BLaER1 (cell line): ENCODE data around the gene FOXP1.
A peak's percentile ranks its signal among the peaks of the same experiment; 100 is the strongest.
"Not testable (repeated sequence)": the region's sequence is repeated elsewhere in the genome, so short reads cannot be mapped to it uniquely, and the experiment has no call there.

Source experiments
- H3K27ac ChIP-seq: shearing (Covaris generic); formaldehyde crosslinking; 2 replicates; pipeline ENCODE4 v1.8.1; 2022
- H3K27me3 ChIP-seq: shearing (Covaris generic); formaldehyde crosslinking; 2 replicates; pipeline ENCODE4 v1.8.1; 2022
- H3K36me3 ChIP-seq: shearing (Covaris generic); formaldehyde crosslinking; 2 replicates; pipeline ENCODE4 v1.8.1; 2022
- H3K4me1 ChIP-seq: shearing (Covaris generic); formaldehyde crosslinking; 2 replicates; pipeline ENCODE4 v1.8.1; 2022
- H3K4me2 ChIP-seq: shearing (Covaris generic); formaldehyde crosslinking; 2 replicates; pipeline ENCODE4 v1.8.1; 2022
- H3K4me3 ChIP-seq: shearing (Covaris generic); formaldehyde crosslinking; 2 replicates; pipeline ENCODE4 v1.8.1; 2022
- H3K9ac ChIP-seq: shearing (Covaris generic); formaldehyde crosslinking; 2 replicates; pipeline ENCODE4 v1.8.1; 2022
- H3K9me3 ChIP-seq: shearing (Covaris generic); formaldehyde crosslinking; 2 replicates; pipeline ENCODE4 v1.8.1; 2022
- H4K20me1 ChIP-seq: shearing (Covaris generic); formaldehyde crosslinking; 2 replicates; pipeline ENCODE4 v1.8.1; 2022
- Cebpa-rat ChIP-seq: shearing (Covaris generic); IDR thresholded peaks from 2 replicates; pipeline ENCODE4 v1.8.1; 2022

Gene FOXP1

DNA sequence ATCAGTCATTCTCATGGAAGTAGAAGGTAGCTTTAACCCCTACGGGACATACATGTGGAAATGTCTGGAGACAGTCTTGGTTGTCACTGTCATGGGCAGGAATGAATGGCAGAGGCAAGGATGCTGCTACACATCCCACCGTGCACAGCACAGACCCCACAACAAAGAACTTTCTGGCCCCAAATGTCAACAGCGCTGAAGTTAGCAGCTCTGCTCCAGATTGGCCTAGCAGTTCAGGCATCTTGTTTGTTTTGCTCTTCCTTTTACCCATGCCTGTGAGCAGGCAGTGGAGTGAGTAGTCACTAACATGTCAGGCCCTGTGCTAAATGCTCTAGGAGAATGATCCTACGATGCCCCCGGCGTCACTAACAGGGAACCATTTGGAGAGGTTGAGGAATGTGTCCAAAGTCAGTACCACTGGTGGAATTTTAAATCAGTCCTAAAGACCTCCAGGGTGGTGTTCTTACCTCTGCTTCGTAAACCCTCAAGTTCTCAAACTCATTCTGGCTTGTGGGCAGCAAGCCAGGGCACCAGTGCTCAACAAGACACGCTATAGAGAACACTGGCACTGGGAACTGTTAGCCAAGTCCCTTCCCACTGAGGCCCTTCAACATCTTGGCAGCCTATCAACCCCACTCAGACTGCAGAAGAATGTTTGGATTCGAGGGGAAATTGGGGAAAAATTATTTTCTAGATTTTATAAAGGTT lies 142.2 kb downstream of the FOXP1 start:
- H3K4me1 ChIP-seq = peaks cover 95% of the 10 kb centered on the region
- H3K4me3 ChIP-seq = no peak overlapping the region
- H3K36me3 ChIP-seq = no peaks in the 10 kb centered on the region
- H3K9me3 ChIP-seq = no peaks in the 10 kb centered on the region
- no peaks in the 10 kb centered on the region for H4K20me1 ChIP-seq
- peak overlapping the region; percentile 86 for H3K4me2 ChIP-seq
- TF ChIP-seq Cebpa-rat = no peak
- H3K27me3 ChIP-seq = no peaks in the 10 kb centered on the region
- peak overlapping the region; percentile 92 for H3K27ac ChIP-seq
- peak overlapping the region; percentile 58 for H3K9ac ChIP-seq

DNA sequence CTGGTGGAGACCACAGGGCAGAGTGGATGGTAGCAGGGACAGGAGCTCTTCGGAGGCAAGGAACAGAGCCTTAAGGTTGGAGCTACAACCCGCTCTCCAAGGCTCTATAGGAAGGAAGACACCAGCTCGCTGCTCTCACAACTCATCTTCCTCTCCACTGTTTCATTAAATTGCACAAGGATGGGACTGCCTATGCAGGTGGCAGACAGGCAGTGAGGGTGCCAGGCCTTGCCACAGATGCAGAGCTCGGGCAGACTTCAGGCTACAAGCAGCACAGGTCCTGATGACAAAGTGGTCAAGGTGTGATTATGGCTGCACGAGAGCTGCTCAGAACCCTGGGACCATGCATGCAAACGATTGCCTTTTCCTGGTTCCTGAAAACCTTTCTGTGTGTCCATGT lies 144.6 kb downstream of the FOXP1 start:
- peaks cover 78% of the 10 kb centered on the region for H3K4me1 ChIP-seq
- H3K27ac ChIP-seq = 0 out of 2 replicates have a peak overlapping the region, but pooled peaks have one; percentile 18
- peak overlapping the region; percentile 86 for H3K4me2 ChIP-seq
- no peaks in the 10 kb centered on the region for H3K9me3 ChIP-seq
- no peak overlapping the region for H3K9ac ChIP-seq
- no peaks in the 10 kb centered on the region for H4K20me1 ChIP-seq
- H3K4me3 ChIP-seq = no peak overlapping the region
- no peaks in the 10 kb centered on the region for H3K36me3 ChIP-seq
- no peaks in the 10 kb centered on the region for H3K27me3 ChIP-seq
- no peak for TF ChIP-seq Cebpa-rat

DNA sequence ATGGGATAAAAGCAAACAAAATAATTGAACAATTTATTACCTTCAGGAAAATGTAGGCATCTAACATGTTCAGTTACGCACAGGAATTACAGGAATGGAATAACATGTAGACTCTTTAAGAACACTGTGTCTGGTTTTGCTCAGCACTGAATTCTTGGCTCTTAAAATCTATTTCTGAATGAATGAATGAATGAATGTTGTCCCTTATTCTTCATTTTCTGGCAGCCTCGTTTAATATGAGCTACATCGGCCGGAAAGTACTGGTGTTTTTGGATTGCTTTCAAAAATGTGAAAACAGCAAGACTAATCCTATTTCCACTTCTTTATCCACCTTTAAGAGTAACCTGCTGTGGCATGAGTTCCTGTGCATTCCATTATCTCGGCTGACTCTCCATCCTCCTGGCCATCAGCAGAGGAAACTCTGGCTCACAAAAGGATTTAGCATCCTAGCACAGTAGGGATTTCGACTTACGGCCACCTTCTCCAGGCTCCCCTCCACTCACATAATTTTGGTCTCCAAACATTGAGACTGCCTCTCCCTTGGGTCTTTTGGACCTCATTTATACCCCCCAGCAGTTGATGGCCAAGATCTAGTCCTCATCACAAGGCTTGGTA lies 145.3 kb downstream of the FOXP1 start:
- Histone ChIP-seq H3K4me2 (peak overlapping the region; percentile 67), H3K4me3 (no peak overlapping the region), H3K36me3 (no peaks in the 10 kb centered on the region), H4K20me1 (no peaks in the 10 kb centered on the region), H3K9me3 (no peaks in the 10 kb centered on the region), H3K9ac (no peak overlapping the region), H3K27ac (no peak overlapping the region), H3K4me1 (peaks cover 78% of the 10 kb centered on the region), H3K27me3 (no peaks in the 10 kb centered on the region)
- TF ChIP-seq Cebpa-rat = no peak

DNA sequence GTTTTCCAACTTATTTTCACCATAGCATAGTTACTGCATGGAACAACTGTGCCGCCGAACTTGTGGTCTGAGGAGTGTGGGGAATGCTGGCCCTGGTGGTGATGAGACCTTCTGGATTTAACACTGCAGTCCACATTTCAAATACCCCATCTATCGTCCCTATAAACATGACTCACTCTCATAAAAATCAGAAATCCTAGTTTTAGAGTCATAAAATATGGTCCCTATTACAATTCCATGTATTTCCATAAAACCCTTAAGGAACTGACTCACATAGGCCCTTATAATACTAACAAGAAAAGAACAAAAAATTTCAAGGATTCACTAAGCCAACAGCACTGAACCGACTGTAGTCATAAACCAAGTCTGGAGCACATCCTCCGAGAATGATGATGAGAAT lies 147.2 kb downstream of the FOXP1 start:
- no peak overlapping the region for H3K4me2 ChIP-seq
- H3K4me3 ChIP-seq = no peak overlapping the region

DNA sequence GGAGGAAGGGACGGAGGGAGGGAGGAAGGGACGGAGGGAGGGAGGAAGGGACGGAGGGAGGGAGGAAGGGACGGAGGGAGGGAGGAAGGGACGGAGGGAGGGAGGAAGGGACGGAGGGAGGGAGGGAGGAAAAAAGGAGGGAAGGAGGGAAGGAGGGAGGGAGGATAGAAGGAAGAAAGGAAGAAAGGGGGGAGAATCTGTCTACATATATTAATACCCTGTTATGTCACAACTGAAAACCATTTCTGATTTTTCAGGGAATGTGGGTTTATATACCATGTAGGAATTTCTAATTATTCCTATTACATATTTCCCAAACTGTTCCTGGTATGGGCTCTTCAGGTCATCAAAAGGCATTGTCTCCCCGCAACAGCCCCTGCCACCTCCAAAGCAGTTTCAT lies 147.7 kb downstream of the FOXP1 start:
- H3K27ac ChIP-seq, H3K4me2 ChIP-seq, H4K20me1 ChIP-seq, H3K27me3 ChIP-seq, H3K4me3 ChIP-seq, H3K9ac ChIP-seq, H3K9me3 ChIP-seq, H3K36me3 ChIP-seq: not testable (repeated sequence)
- peaks cover 71% of the 10 kb centered on the region for H3K4me1 ChIP-seq

More for the DNA sequence above, 147.2 kb downstream of the FOXP1 start:
- H3K36me3 ChIP-seq = no peaks in the 10 kb centered on the region
- no peak overlapping the region for H3K27ac ChIP-seq
- no peak overlapping the region for H3K9ac ChIP-seq
- H3K4me1 ChIP-seq = peaks cover 71% of the 10 kb centered on the region
- no peaks in the 10 kb centered on the region for H3K9me3 ChIP-seq
- H3K27me3 ChIP-seq = no peaks in the 10 kb centered on the region
- TF ChIP-seq Cebpa-rat = no peak
- no peaks in the 10 kb centered on the region for H4K20me1 ChIP-seq

DNA sequence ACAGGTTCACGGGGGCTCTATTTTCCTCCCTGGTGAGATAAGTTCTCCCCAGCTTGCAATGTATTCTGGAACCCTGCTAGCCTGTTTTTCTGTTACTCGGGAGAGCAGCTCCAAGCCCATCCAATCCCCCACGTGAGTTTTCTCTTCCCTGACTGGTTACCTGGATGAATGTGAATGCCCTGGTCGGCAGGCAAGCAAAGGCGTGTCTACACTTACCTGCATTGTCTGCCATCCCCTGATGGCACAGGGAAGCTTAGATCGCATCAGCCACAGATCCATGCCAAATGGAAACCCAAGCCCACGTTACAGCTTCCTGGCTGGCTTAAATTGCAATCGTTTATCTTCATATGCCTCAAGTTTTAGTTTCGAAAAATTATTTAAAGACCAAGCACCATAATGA lies 149.9 kb downstream of the FOXP1 start:
- Histone ChIP-seq H3K4me3 (no peak overlapping the region), H3K27me3 (no peaks in the 10 kb centered on the region), H3K4me2 (no peak overlapping the region), H3K36me3 (no peaks in the 10 kb centered on the region), H4K20me1 (no peaks in the 10 kb centered on the region), H3K27ac (no peak overlapping the region), H3K4me1 (peaks cover 71% of the 10 kb centered on the region), H3K9me3 (no peaks in the 10 kb centered on the region), H3K9ac (no peak overlapping the region)
- no peak for TF ChIP-seq Cebpa-rat

DNA sequence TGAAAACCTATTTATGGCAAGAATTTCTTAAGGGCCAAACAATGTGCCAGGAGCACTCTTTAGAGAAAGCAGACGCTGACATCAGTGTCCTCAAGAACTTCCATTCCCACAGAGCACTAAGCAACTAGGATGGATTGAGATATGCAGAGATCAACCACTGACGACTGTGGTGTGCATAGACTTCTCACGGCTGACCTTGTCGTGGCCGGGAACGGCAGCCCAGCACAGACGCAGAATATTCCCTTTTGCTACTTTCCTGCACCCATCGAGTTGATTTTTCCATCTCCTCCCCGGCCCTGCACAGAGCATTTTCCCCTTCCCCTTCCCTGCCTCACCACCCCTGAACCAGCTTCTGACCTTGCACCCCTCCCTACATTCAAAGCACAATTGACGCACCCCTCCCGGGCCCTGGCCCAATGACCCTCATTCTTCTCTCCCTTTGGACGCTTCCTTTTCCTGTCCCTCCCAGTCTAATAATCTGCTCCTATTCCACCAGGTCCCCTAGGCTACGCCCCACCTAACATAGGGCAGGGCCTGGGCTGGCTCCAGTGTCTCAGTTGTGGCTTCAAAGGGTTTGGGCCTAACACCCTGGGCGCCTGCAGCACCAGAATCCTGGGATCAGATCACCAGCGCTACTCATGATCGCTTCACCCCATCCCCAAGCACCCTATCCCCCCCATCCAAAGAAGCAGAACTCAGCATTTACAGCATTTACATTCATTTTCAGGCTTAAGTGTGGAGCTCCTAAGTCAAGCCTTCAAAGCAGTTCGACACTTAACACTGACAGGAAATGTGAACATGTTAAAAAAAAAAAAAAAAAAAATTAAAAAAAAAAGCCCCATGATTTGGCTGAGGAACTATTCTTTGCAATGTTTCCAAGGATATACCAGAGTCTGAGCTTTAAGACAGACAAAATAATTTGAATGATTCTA lies 151.2 kb downstream of the FOXP1 start:
- Histone ChIP-seq H3K4me3 (no peak overlapping the region), H3K27ac (no peak overlapping the region), H3K9me3 (no peaks in the 10 kb centered on the region; the same call in 1 of the 2 replicates), H3K4me2 (peak overlapping the region; percentile 22), H3K4me1 (peaks cover 61% of the 10 kb centered on the region), H3K9ac (no peak overlapping the region), H3K27me3 (no peaks in the 10 kb centered on the region), H4K20me1 (no peaks in the 10 kb centered on the region), H3K36me3 (no peaks in the 10 kb centered on the region)
- no peak for TF ChIP-seq Cebpa-rat

DNA sequence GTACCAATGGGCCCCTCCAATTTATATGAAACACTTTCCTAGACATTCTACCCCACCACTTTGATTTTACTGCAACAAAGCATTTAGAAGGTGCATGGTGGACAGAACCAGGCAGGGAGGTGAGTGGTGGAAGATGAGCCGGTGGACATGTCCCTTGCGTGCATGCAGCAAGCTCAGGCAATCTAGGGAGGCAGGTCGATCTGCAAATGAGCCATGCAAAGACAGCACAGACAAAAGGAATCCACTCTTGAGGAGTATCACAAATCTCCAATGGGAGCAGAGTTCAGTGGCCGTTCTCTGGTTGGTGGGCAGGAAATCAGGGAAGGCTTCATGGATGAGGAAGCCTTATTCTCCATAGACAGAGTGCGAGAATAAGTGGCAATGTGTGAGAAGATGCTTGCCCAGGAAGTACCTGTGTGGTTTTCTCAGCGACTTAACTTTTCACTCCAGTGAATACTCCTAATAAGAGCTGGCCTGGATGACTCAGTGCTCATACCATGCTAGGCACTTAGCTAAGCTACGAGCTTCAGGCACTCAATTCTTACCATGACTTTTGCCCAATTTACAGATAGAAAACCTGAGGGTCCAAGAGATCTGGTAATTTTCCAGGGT lies 152.5 kb downstream of the FOXP1 start:
- Histone ChIP-seq H4K20me1 (no peaks in the 10 kb centered on the region), H3K4me1 (peaks cover 57% of the 10 kb centered on the region), H3K9ac (no peak overlapping the region), H3K4me3 (no peak overlapping the region), H3K27ac (no peak overlapping the region), H3K9me3 (no peaks in the 10 kb centered on the region; the same call in 1 of the 2 replicates), H3K4me2 (no peak overlapping the region), H3K27me3 (no peaks in the 10 kb centered on the region), H3K36me3 (no peaks in the 10 kb centered on the region)
- TF ChIP-seq Cebpa-rat = no peak

DNA sequence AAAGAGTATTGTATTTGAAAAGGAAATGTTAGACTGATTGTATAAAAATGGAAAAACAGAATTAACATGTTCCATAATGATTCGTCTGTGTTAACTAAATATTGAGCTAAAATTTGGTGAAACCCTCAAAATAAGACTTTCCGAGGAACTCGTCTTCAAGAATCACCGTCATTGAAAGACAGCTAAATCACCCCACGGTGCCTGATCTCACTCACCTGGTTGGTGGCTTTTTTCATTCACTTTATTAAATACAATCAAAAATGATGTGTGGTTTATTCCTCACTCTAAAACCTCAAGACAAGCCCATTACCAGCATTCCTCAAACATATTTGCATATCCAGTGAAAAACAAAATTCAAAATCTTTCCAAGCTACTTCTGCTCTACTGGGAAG lies 153.9 kb downstream of the FOXP1 start:
- Histone ChIP-seq H3K9ac (no peak overlapping the region), H3K27ac (no peak overlapping the region), H4K20me1 (no peaks in the 10 kb centered on the region), H3K36me3 (0 out of 2 replicates have a peak, but pooled peaks cover 2% of the 10 kb centered on the region), H3K4me1 (peaks cover 69% of the 10 kb centered on the region), H3K27me3 (no peaks in the 10 kb centered on the region), H3K9me3 (no peaks in the 10 kb centered on the region; the same call in 1 of the 2 replicates), H3K4me3 (no peak overlapping the region), H3K4me2 (peak overlapping the region; percentile 57)
- no peak for TF ChIP-seq Cebpa-rat
